Stimulated activated CD4-positive, alpha-beta T cell treated with anti-CD3 and anti-CD28 coated beads, Interleukin-12 subunit alpha, Interleukin-12 subunit beta, amount 100 ng/mL, for 24 hours (primary cell): ENCODE measurements around the gene PRF1.
A peak's percentile ranks its signal among the peaks of the same experiment; 100 is the strongest.
"Not testable (repeated sequence)": the region's sequence is repeated elsewhere in the genome, so short reads cannot be mapped to it uniquely, and the experiment has no call there.

Source experiments
- DNase-seq, 2 experiments: peaks; one replicate each; pipeline ENCODE4 v3.0.0-alpha.2; 2020; ENCODE audit warnings: low read depth in 2 of 2

The PRF1 gene

DNA sequence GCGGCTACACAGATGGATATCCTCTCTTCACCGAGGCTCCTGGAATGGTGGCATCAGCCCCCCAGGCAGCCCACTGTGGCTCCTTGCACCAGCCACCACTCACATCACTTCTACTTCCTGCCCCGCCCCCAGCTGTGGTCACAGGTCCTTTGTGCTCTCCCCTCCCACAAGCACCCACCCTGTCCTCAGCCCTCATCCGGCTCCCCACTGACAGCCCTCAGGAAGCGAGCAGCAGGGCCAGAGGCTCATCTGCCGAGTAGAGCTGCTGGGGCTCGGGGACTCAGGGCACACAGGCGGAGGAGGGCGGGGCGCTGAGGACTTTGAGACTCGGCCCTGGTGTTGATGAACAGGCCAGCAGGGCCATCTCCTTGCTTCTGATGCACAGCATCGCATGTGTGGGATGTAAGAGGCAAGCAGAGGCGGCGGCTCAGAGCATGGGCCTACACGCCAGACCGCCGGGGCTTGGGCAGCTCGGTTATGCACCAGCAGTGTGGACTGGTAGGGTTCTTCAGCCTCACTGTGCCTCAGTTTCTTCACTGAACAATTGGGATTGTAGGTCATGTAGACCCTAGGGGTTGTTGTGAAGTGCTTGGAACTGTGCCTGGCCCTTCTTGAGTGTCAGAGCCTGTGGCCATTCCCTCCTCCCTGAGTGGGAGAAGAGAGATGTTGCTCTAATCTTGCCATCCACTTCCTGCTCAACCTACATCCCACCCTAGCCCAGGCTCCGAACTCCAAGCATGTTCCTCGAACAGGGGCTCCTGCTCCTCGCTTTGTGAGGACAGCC, at the start of gene PRF1:
TSS of gene PRF1 (minus strand) at position 77 of the 784 bp plus-strand sequence. CDS start 1,839 bp downstream, outside the sequence.
- DNase-seq, result peak; percentile 30 to 52

- DNase-seq, result no peak
Observed at GRCh38 chr10:70651661-70652060, 49.1 kb upstream of the PRF1 start.

DNA sequence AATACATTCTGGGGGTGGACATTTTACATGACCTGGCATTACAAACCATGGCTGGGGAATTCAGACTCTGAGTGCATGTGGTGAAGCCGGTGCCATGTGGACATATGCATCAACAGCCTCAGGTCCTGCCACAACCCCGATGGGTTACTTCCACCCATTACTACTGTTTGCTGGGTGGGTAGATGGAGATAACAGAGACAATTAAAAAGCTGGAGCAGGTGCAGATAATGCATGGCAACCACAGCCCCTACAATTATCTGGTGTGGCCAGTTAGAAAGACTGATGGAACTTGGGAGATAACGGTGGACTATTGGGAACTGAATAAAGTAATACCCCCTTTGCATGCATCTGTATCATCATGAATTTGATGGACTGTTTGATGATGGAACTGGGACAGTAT, 48.2 kb upstream of the PRF1 start:
- no peak for DNase-seq

- no peak for DNase-seq
Observed at GRCh38 chr10:70650104-70650503, 47.6 kb upstream of the PRF1 start.

DNA sequence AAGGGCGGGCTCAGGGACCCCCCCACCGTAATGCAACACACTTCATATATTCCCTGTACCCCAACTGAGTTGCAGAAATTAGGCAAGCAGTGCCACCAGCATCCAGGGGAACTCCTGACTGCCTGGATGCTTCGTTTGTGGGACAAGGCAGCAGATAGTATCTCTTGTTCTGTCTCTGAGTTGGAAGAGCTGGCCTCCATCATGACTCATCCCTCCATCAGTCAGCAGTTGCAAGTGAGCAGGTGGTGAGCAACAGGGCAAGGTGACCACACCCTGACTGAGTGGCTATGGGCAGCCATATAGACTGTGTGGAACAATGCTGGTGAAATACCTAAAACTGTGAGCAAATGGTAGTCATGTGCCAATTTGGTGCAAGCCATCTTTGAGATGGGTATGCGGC, 47.0 kb upstream of the PRF1 start:
- no peak for DNase-seq

- no peak for DNase-seq
Observed at GRCh38 chr10:70648427-70648826, 45.9 kb upstream of the PRF1 start.

DNA sequence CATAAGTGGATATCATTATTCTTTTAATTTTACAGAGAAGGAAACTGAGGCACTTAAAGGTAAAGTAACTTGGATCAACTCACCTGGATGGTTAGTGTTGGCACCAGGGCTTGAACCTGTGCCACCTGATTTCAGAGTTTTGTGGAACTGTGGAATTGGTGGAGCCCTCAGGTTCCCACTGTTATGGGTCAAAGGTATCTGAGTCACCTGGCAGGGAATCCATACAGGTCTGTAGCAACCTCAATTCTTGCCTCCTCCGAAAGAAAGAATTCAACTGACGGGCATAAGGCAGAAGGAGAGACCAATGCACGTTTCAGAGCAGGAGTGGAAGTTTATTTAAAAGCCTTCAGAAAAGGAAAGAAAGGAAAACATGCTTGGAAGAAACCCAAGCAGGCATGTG, 44.5 kb upstream of the PRF1 start:
- no peak for DNase-seq

DNA sequence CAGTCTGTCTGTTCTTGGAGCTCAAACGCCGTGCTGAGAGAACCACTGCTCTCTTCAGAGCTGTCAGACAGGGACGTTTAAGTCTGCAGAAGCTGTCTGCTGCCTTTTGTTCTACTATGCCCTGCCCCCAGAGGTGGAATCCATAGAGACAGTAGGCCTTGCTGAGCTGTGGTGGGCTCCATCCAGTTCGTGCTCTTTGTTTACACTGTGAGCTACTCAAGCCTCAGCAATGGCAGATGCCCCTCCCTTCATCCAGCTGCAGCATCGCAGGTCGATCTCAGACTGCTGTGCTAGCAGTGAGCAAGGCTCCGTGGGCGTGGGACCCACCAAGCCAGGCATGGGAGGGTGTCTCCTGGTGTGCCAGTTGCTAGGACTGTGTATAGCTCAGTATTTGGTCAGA, 42.4 kb upstream of the PRF1 start:
- not testable (repeated sequence) for DNase-seq

DNA sequence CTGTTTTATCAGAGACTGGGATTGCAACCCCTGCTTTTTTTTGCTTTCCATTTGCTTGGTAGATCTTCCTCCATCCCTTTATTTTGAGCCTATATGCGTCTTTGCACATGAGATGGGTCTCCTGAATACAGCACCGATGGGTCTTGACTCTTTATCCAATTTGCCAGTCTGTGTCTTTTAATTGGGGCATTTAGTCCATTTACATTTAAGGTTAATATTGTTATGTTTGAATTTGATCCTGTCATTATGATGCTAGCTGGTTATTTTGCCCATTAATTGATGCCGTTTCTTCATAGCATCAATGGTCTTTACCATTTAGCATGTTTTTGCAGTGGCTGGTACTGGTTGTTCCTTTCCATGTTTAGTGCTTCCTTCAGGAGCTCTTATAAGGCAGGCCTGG, 40.7 kb upstream of the PRF1 start:
- DNase-seq, result not testable (repeated sequence)

DNA sequence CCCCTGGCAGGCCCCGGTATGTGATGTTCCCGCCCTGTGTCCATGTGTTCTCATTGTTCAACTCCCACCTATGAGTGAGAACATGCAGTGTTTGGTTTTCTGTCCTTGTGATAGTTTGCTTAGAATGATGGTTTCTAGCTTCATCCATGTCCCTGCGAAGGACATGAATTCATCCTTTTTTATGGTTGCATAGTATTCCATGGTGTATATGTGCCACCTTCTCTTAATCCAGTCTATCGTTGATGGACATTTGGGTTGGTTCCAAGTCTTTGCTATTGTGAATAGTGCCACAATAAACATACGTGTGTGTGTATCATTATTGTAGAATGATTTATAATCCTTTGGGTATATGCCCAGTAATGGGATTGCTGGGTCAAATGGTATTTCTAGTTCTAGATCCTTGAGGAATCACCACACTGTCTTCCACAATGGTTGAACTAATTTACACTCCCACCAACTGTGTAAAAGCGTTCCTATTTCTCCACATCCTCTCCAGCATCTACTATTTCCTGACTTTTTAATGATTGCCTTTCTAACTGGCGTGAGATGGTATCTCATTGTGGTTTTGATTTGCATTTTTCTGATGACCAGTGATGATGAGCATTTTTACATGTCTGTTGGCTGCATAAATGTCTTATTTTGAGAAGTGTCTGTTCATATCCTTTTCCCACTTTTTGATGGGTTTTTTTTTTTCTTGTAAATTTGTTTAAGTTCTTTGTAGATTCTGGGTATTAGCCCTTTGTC, 37.3 kb upstream of the PRF1 start:
- DNase-seq, result not testable (repeated sequence)

DNA sequence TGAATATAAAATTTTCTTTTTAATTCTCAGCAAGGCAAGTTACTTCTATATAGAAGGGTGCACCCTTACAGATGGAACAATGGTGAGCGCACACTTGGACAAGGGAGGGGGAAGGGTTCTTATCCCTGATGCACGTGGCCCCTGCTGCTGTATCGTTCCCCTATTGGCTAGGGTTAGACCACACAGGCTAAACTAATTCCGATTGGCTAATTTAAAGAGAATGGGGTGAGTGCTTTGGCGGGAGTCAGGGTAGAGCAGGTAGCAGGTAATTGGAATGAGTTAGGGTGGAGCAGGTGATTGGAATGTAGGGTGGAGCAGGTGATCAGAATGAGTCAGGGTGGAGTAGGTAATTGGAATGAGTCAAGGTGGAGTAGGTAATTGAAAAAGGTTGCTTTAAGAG, 32.0 kb upstream of the PRF1 start:
- not testable (repeated sequence) for DNase-seq

- DNase-seq, result no peak
Observed at GRCh38 chr10:70634011-70634410, 31.5 kb upstream of the PRF1 start.

DNA sequence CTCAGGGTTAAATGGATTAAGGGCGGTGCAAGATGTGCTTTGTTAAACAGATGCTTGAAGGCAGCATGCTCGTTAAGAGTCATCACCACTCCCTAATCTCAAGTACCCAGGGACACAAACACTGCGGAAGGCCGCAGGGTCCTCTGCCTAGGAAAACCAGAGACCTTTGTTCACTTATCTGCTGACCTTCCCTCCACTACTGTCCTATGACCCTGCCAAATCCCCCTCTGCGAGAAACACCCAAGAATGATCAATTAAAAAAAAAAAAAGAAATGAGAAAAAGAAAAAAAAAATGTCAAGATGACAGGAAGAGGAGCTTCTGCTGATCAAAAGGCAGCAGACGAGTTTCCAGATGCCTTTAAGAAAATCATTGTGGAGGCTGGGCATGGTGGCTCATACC, 29.2 kb upstream of the PRF1 start:
- not testable (repeated sequence) for DNase-seq

DNA sequence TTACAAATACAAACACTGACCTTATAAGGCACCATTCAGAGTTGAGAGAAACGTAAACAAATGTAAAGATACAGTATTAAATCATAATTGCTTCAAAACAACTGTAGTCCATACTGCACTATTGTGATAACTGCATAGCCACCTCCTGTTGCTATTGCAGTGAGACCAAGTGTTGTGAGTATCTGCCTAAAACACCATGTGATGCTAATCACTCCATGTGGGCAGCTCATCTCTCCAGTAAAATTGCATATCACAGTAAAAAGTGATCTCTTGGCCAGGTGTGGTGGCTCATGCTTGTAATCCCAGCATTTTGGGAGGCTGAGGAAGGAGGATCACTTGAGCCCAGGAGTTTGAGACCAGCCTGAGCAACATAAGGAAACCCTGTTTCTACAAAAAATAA, 26.8 kb upstream of the PRF1 start:
- DNase-seq, result no peak

GRCh38 chr10:70626056-70626455, 23.5 kb upstream of the PRF1 start:
- no peak for DNase-seq

- DNase-seq, result no peak
Observed at GRCh38 chr10:70622981-70623844, 20.7 kb upstream of the PRF1 start.

GRCh38 chr10:70622541-70622940, 20.0 kb upstream of the PRF1 start:
- no peak for DNase-seq

- no peak for DNase-seq
Observed at GRCh38 chr10:70621503-70622078, 19.1 kb upstream of the PRF1 start.

- no peak for DNase-seq
Observed at GRCh38 chr10:70620020-70620289, 17.4 kb upstream of the PRF1 start.

DNA sequence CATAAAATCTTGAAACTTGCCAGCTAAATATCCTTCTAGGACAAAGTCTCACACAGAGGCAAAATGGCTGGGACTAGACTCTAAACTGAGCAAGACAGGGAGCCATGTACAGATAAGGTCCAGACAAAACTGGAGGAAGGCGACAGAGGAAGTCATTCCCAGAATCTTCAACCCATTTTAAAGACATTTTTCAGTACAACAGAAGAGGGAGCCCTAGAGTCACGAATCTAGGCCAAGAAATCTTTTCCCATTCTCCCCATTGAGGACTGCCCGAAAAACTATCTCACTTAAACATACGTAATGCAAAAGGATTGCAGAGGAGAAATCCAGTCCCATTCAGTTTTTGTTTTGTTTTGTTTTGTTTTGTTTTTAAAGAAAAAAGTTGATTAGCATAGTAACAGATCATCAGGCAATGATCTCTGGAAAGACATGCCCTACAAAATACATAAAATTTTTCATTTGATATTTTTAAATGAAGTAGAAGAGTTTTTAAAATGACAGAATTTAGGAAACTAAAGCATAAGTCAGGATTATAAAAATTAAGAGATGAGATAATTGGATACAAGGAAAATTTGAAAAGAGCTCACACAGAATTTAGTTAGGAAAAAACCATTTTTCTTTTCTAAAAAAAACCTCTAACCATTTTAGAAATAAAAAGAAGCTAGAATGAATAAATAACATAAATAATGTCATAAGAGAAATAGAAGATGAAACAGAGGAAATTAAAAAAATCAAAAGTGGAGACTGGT, 16.9 kb upstream of the PRF1 start:
- DNase-seq, result no peak

GRCh38 chr10:70618663-70619062, 16.1 kb upstream of the PRF1 start:
- DNase-seq, result no peak
